ENCODE data around the gene KIAA0513. TPM values are rescaled to one million over a fixed set of nuclear protein-coding genes. Genes with fewer than 3 reads are reported as not detected.
"Not testable (repeated sequence)": the region's sequence is repeated elsewhere in the genome, so short reads cannot be mapped to it uniquely, and the experiment has no call there.

Gene KIAA0513
- total RNA-seq, 1 donor from 2014 or later = 4.4 TPM

DNA sequence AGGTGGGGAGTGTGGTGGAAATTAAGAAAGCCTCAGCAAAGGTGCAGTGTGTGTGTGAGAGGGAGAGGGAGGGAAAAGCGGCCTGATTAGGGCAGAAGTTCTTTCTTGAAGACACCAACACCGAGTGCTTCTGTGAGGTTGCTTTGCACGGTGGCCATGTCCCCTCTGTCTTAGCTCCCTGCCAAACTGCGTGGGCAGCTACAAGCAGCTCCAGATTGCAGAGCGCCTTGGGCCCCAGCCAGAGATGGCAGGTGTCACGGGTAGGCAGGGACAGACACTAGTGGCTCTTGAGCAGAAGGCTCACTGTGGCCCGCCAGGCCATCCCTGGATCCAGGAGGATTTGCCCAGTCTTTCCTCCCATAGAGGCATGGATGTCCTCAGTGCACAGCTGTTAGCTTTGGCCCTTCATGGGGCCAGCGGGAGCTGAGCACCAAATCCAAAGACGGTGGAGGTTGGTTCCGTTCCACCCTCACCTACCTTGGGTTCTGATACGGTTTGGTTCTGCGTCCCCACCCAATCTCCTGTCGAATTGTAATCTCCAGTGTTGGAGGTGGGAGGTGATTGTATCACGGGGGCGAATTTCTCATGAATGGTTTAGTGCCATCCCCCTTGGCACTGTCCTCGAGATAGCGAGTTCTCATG lies 21.4 kb downstream of the KIAA0513 start:
- DNase-seq (ENCODE audit: low read depth, low spot score) = no peak

DNA sequence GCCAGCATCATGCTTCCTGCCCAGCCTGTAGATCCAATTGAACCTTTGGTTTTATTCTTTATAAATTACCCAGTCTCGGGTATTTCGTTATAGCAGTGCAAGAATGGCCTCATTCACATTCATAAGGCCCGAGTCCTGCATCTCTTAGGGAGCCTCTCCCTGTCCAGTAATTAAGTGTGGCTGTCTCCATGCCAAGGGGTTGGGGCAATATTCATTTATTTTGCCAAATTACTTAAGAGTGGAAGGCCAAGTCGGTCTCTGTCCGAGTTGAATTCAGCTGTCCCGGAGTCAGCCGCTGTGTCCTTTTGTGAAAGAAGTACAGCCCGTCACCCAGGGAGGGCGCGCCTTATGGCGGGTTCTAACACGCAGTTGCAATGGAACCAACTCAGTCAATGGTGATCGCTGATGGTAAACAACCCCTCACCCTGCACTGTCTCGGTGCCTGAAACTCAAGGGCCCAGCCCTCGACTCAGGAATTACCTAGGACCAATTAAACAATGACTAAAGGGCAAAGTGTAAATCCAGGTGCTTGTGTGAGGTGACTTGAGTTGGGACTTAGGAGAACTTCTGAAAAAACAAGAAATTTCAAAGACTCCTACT lies 22.2 kb downstream of the KIAA0513 start:
- DNase-seq (ENCODE audit: low read depth, low spot score) = no peak

DNA sequence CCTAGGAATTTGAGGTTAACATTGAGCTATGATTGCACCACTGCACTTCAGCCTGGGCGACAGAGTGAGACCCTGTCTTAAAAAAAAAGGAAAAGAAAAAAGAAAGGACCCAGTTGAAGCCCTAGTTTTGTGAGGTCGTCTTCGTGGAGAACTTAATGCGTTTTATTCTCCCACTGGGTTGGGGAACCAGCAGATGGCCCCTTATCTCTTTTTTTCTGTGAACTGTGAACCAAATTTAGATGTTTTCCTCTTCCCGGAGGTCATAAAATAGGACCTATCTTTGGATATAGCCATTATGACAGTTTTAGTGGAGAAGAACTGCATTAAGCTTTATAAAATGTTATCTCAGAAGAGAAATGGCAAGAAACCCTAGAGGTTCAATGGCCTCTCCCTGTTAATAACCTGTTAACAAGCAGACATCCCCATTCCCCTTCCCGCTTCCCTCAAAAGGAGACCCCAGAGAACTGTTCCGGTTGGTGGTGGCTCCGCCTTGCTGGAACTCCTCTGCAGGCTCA lies 23.5 kb downstream of the KIAA0513 start:
- no peak for DNase-seq (ENCODE audit: low read depth, low spot score)

DNA sequence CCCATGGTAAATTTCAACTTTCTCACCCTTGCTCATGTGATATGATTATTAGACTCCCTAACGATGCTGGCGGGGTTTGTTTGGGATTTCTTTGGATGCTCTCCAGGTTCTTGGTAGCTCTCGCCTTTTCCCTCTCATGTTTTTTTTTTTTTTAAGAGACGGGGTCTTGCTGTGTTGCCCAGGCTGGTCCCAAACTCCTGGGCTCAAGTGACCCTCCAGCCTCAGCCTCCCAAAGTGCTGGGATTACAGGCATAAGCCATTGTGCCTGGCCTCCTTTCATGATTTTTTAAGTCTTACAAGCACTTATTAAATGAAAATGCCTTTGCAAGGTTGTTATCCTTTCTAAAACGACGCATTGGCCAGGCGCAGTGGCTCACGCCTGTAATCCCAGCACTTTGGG lies 24.1 kb downstream of the KIAA0513 start:
- no peak for DNase-seq (ENCODE audit: low read depth, low spot score)

DNA sequence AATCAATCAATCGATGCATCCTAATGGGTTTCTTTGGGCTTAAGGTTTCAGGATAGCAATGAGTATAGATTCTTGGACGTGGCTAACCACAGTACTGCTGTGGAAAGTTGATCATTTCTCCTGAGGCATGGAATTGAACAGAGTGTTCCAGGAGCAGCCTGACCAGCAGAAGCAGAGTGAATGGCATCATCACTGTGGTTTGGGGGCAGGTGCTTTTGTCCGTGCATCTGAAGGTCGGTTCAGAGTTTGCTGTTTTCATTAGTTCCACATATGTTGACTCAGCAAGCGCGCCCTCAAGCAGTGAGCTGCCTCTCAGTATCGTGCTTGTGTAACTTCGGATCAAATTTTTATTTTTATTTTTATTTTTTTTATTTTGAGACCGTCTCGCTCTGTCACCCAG lies 24.9 kb downstream of the KIAA0513 start:
- no peak for DNase-seq (ENCODE audit: low read depth, low spot score)

DNA sequence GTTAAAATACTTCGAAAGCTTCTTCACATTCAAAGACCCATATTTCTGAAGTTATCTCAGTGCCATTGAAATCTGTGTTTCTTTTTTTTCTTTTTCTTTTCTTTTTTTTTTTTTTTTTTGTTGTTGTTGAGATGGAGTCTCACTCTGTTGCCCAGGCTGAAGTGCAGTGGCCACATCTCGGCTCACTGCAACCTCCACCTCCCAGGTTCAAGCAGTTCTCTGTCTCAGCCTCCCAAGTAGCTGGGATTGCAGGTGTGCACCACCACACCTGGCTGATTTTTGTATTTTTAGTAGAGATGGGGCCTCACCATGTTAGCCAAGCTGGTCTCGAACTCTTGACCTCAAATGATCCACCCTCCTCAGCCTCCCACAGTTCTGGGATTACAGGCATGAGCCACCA lies 26.7 kb downstream of the KIAA0513 start:
- DNase-seq (ENCODE audit: low read depth, low spot score) = not testable (repeated sequence)

DNA sequence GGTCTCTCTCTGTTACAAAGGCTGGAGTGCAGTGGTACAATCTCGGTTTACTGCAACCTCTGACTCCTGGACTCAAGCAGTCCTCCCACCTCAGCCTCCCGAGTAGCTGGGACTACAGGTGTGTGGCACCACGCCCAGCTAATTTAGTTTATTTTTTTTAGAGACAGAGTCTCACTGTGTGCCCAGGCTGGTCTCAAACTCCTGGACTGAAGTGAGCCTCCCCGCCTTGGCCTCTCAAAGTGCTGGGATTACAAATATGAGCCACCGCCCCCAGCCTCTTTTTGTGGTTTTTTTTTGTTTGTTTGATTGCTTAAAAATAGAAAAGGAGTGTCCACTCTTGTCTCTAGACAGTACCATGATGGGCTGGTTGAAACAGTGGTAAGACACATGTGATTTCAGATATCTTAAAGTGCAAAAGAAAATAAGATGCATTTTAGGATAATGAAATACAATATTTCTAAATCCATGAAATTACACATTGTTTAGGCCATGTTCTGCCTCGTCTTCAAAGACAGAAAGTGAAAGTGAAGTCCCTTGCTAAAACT lies 27.4 kb downstream of the KIAA0513 start:
- no peak for DNase-seq (ENCODE audit: low read depth, low spot score)

DNA sequence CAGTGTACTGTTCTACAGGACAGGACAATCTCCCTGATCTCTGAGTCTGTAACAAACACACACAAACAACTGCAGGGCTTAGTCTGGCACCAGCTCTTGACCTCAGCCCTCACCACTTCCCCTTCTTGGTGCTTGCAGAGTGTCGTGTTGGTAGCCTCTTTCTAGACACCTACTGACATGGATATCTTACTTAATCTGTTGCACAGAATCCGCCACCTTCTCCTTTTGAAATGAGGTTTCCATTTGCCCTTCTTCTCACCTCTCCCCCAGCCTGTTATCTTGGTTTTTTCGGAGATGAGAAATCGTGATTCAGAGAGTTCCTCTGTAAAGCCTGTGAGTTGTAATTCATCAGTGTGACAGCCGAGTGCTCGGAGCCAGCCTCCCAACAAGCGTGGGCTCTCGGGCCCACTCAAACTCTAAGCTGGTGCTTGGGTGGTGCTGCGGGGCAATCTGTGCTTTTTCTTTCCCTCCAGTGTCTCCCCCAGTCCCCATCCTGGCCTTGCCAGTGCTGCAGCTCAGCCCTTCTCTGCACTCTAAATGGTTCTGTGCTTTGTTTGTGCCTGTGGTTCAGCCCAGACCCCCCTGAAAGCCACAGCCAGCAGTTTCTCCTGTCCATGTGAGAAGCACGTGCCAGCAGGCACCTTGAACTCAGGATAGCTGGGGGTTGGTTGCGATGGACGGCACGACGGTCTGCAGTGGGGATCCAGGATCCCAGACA lies 28.1 kb downstream of the KIAA0513 start:
- no peak for DNase-seq (ENCODE audit: low read depth, low spot score)

DNA sequence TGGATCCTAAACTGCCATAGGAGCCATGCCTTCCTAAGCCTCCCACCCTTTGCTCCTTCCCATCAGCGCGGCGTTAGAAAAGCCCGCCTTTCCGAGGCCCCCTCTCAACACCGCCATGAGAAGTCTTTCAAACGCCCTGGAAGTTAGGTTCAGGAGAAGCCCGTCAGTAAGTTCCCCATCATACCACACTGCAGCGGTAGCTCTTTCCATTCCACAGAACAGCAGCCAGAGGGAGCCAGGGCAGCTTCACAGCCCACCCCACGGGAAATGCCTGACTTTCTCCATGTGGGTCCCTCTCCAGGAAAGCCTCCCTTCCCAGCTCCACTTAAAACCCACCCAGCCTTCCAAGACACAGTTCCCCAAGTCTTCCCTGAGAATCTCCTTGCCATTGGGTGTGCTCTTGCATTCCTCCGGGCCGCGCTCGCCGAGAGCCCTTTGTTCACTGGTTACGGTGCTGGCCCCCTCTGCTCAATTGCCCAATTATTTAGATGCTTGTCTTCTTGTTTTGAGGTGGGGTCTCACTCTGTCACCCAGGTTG lies 28.7 kb downstream of the KIAA0513 start:
- DNase-seq (ENCODE audit: low read depth, low spot score) = no peak

DNA sequence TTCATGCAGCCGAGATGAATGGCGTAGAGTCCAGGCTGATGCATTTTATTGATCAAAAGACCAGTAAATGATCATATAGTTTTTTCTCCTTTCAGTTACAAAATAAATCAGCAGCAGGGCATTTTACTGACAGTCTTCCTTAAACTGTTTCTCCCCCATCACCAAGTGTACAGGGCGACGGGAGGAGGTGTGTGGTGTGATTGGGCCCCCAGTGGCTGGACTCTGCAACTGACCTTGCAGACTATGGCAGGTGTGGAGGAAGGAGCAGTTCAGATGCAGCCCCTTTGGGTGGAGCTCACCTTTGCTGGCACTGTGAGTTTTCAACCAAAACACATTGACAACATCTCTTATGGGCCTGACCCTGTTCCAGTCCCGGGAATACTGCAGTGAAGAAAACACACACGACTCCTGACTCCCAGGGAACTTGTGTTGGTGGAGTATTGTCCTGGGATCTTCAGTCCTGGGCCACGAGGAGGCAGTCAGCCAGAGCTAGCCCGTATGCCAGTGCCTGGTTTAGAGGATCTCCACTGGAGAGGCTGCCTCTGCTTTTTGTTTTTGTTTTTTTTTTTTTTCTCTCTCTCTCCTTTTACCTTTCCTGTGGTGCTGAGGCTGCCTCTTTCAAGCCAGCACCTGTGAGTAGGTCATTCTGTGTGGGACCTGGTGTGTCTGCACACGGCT lies 29.8 kb downstream of the KIAA0513 start:
- no peak for DNase-seq (ENCODE audit: low read depth, low spot score)

DNA sequence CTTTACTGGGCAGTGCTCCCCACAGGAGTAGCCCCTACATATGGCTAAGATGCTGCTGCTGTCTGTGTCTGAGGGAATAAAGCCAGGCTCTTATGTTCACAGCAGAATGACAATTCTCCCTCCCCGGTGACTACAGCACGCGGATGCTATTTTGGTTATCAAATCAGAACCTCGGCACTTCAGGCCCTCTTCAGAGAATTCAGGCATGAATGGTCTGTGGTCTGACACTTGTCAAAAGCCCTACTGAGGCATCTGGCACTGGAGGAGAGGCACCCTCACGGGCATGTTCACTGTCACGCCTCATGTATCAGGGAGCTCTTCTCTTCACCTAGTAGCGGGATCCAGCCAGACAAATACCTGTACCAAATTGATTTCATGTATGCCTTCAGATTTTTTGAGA lies 30.4 kb downstream of the KIAA0513 start:
- DNase-seq (ENCODE audit: low read depth, low spot score) = no peak

DNA sequence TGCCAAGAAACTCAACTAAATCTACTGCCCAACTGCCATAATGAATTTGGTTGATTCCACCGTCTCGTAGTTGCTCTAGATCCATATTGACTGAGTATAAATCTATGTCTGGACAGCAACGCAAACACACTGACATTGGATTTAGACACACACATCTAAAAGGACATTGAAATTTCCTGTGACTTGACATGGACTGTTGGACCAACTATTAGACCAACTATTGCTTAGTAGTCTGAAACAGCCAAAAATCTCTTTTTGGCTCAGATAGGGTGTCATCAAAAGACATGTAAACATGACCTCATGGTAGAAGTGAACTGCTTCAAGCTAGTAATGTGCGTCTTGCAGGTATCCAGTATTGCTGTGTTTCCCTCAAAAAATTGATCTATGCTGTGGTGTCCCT lies 31.3 kb downstream of the KIAA0513 start:
- no peak for DNase-seq (ENCODE audit: low read depth, low spot score)

DNA sequence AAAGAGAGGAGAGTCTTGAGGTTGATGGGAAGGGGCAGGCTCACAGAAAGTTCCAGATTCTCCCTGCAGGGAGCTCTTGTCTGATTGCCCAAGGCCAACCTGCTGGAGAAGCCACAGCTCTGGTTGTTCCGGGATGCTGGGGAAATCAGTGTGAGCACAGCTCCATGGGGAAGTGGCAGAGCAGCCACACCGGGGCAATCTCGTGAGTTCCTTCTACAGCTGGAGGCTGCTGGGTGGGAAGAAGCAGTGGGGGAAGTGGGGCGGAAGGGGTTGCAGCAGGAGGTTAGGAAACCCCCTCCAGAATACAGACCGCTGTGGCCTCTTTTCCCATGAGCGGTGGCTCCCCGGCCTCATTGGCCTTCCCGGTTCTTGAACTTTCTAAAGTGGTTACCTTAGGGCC lies 34.0 kb downstream of the KIAA0513 start:
- no peak for DNase-seq (ENCODE audit: low read depth, low spot score)

DNA sequence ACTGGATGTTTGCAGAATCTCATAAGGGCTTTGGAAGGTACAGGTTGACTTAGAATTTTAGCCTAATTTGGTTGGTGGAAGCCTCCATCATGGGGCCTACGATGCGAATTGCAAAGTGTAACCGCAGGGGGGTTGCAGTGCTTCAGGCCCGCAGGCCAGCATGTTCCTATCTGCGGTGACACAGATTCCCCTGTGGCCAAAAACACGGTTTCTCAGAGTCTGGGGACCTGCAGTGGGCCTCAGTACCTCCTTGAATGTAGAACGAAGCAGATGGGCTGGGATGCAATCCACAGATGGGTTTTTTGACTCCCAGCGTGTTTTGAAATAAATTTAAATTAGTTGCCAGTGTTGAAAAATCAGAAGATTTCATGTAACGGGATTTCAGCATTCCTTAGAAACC lies 34.7 kb downstream of the KIAA0513 start:
- no peak for DNase-seq (ENCODE audit: low read depth, low spot score)

DNA sequence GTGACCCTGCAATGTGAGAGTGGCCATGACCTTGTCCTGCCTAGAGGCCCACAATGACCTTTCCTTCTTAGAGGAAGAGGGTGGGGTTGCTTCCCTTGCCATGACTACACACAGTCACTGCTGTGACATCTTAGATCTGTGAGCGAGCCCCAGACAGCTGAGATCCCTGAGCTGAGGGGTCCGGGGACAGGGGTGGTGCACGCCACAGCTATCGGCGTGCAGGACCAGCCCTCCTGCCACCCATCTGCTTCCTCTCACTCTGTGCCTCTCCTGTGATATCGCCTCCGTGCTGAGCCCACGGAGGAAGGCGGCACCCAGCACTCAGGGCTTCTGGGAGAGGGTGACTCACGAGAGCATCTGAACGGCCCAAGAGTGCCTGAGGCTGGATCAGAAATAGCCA lies 35.2 kb downstream of the KIAA0513 start:
- DNase-seq (ENCODE audit: low read depth, low spot score) = no peak

DNA sequence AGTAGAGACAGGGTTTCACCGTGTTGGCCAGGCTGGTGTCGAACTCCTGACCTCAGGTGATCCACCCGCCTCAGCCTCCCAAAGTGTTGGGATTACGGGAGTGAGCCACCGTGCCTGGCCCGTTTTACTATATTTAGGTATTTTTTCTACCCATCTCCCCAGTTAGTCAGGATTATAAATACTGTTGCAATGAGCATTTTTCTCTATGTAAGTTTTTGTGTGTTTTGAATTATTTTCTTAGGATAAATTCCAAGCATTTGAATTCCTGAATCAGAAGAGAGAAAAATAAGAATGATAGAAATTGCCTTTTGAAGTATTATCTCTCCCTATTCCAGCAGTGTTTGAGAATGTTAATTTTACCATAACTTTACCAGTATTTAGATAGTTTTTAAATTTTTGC lies 36.6 kb downstream of the KIAA0513 start:
- no peak for DNase-seq (ENCODE audit: low read depth, low spot score)

DNA sequence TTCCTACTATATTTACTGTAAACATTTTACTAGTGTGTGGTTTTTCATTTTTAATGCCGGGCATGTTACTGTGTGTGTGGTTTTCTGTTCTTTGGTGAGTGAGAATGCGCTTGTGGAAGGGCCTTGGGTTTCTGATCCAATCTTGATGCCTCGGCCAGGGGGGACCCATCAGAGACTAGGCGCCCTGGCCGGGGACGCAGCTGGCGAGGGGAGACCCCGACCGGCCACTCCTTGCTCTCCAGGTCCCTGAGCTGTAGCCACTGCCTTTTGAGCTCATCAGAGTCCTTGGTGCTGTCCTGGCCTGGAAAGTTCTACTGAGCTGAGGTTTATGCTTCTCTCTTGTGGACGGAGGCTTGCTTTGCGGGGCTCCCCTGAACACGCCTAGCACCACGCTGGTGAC lies 37.5 kb downstream of the KIAA0513 start:
- no peak for DNase-seq (ENCODE audit: low read depth, low spot score)

DNA sequence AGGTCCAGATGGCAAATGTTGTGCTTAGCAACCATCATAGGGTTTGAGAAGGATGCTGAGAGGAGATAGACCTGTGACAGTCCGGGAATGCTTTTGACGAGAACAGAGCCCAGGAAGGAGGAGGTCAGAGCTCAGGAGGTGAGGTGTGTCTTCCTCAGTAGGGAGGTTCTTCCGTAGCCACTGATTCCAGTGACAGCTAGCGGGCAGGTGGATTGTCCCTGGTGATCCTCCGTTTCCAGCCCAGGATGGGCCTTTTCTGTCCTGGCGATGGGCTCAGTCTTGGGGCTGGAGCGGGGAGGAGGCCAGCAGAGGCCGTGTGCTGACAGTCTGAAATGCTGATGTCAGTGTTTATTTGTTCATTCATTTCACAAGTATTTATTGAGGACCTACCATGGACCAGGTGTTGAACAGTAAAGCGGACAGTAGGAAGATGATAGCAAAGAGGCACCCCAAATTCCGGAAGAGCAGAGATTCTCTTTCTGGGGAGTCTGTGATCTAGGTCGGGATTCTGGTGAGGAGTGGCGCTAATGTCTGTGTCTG lies 38.8 kb downstream of the KIAA0513 start:
- no peak for DNase-seq (ENCODE audit: low read depth, low spot score)

DNA sequence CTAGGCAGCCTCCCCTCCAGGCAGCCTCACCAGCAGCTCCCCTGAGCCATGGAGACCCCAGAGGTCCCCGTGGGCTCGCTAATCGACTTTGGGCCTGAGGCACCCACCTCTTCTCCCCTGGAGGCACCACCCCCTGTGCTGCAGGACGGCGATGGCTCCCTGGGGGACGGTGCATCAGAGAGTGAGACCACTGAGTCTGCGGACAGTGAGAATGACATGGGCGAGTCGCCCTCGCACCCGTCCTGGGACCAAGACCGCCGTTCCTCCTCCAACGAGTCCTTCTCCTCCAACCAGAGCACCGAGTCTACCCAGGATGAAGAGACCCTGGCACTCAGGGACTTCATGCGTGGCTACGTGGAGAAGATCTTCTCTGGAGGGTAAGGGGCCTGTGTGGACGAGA lies 39.4 kb downstream of the KIAA0513 start:
- no peak for DNase-seq (ENCODE audit: low read depth, low spot score)

DNA sequence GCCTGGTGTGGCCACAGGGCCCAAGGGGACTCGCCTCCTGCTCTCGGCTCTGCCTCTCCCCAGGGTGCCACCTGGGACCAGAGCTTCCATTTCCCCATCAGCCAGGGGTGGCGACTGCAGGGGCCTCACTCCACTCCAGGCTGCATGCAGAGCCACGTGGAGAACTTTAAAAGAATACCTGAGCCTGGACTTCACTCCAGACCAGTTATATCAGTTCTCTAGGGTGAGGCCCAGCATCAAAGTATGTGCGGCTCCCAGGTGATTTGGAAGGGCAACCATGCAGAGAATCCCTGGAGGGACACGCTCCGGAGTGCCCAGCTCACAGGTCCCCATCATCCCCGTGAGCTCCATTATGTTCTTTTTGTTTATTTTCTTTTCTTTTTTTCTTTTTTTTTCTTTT lies 39.8 kb downstream of the KIAA0513 start:
- no peak for DNase-seq (ENCODE audit: low read depth, low spot score)

DNA sequence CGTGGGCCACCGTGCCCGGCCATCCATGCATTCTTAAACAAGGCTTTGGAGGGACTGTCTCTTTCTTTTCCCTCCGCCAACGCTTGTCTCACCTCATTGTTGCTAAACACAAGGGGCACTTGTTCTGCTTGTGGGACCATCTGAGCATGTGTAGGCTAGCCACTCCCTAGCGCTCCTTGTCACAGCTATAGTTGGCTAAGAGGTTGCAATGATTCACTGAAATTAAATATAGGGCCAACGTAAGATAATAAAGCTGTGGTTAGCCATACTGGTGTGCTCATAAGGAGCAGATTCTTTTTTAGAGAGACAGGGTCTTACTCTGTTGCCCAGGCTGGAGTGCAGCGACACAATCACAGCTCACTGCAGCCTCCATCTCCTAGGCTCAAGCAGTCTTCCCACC lies 41.2 kb downstream of the KIAA0513 start:
- DNase-seq (ENCODE audit: low read depth, low spot score) = no peak

Data from pulmonary artery endothelial cell (primary cell).